Fibroblast of the aortic adventitia (primary cell): Measurements from ENCODE around the gene CERS3. TPM values are rescaled to one million over a fixed set of nuclear protein-coding genes. Genes with fewer than 3 reads are reported as not detected.

Experiments used
- DNase-seq: peaks from one replicate; pipeline ENCODE4 v3.0.0-alpha.2; 2010; ENCODE audit warnings: low read depth
- H3K4me3 ChIP-seq: 2 replicates; pipeline ENCODE4 v1.5.1; 2011; ENCODE audit warnings: low read depth, mild to moderate bottlenecking, control low read depth, low read length, moderate library complexity
- CTCF ChIP-seq: IDR thresholded peaks from 2 replicates; pipeline ENCODE4 v1.5.1; 2011; ENCODE audit warnings: mild to moderate bottlenecking, low read length, control low read depth, inconsistent platforms; ENCODE audit not compliant: insufficient read depth
- total RNA-seq: library from RNA; depleted of rRNA; stranded (reverse); fragments of >200 nt; gene quantifications from 2 replicates; pipeline ENCODE4 v1.2.3, GENCODE V29; 2012; ENCODE audit warnings: low replicate concordance

Gene CERS3
- total RNA-seq, 1 donor = not detected

- DNase-seq = no peak
- no peak overlapping the region for H3K4me3 ChIP-seq
- no peak for TF ChIP-seq CTCF
Observed at GRCh38 chr15:100426937-100427336, 101.8 kb downstream of the CERS3 start.

GRCh38 chr15:100405179-100405578 lies 123.6 kb downstream of the CERS3 start:
- DNase-seq = no peak
- no peak overlapping the region for H3K4me3 ChIP-seq
- no peak for TF ChIP-seq CTCF

- no peak for TF ChIP-seq CTCF
- H3K4me3 ChIP-seq = no peak overlapping the region
- DNase-seq = no peak
Observed at GRCh38 chr15:100400996-100401395, 127.8 kb downstream of the CERS3 start.

GRCh38 chr15:100394736-100395440 lies 133.9 kb downstream of the CERS3 start:
- no peak for TF ChIP-seq CTCF
- no peak for DNase-seq

GRCh38 chr15:100393008-100393407 lies 135.7 kb downstream of the CERS3 start:
- no peak for TF ChIP-seq CTCF

More at GRCh38 chr15:100394736-100395440, 133.9 kb downstream of the CERS3 start:
- H3K4me3 ChIP-seq = no peak overlapping the region

GRCh38 chr15:100385300-100386050 lies 143.3 kb downstream of the CERS3 start:
- DNase-seq = no peak
- TF ChIP-seq CTCF = no peak
- H3K4me3 ChIP-seq = no peak overlapping the region

More at GRCh38 chr15:100393008-100393407, 135.7 kb downstream of the CERS3 start:
- DNase-seq = no peak
- H3K4me3 ChIP-seq = no peak overlapping the region

GRCh38 chr15:100384108-100384410 lies 144.7 kb downstream of the CERS3 start:
- no peak for DNase-seq
- no peak for TF ChIP-seq CTCF
- no peak overlapping the region for H3K4me3 ChIP-seq
